ENCODE results near the gene PRPF6. TPM values are rescaled to one million over a fixed set of nuclear protein-coding genes. Genes with fewer than 3 reads are reported as not detected.

PRPF6 gene
- total RNA-seq, 1 donor from 2014 or later: 52.6 TPM

- no peak for DNase-seq (ENCODE audit: low read depth)
- TF ChIP-seq EZH2 (IDR thresholded peaks at IDR 0.05; ENCODE audit: insufficient read depth, low read length) (no peak), CTCF (IDR thresholded peaks at IDR 0.05; ENCODE audit: insufficient read depth, low read depth, low read length) (no peak)
- H3K27me3 Mint-ChIP-seq (ENCODE audit: low read depth, unreplicated experiment): no peaks in the 10 kb centered on the region
- H2AFZ ChIP-seq (ENCODE audit: low read depth, low read length): no peak overlapping the region
- peaks cover 33% of the 10 kb centered on the region for H3K36me3 ChIP-seq (ENCODE audit: insufficient read depth, low read length)
- H3K4me2 ChIP-seq (ENCODE audit: low read length): no peak overlapping the region
- peaks cover 3% of the 10 kb centered on the region for H3K4me1 Mint-ChIP-seq (ENCODE audit: low read depth, unreplicated experiment)
- H3K9me3 Mint-ChIP-seq (ENCODE audit: unreplicated experiment): no peaks in the 10 kb centered on the region
- no peaks in the 10 kb centered on the region for H3K4me1 ChIP-seq (ENCODE audit: insufficient read depth, low read length)
- no peak overlapping the region for H3K27ac ChIP-seq (ENCODE audit: low read depth, low read length)
- H3K36me3 Mint-ChIP-seq (ENCODE audit: low read depth, unreplicated experiment): peaks cover 29% of the 10 kb centered on the region
- H3K79me2 ChIP-seq (ENCODE audit: insufficient read depth, low read length): no peaks in the 10 kb centered on the region
- H3K9me3 ChIP-seq (ENCODE audit: insufficient read depth, low read depth, low read length): no peaks in the 10 kb centered on the region
- H3K27ac Mint-ChIP-seq (ENCODE audit: unreplicated experiment): no peak overlapping the region
- H3K4me3 Mint-ChIP-seq (ENCODE audit: unreplicated experiment): no peak overlapping the region
- no peak overlapping the region for H3K9ac ChIP-seq (ENCODE audit: low read length)
- FAIRE-seq: no peak
- H3K27me3 ChIP-seq (ENCODE audit: insufficient read depth, low read length): no peaks in the 10 kb centered on the region
- H3K4me3 ChIP-seq (ENCODE audit: insufficient read depth, low read depth, low read length): no peak overlapping the region
- peaks cover 38% of the 10 kb centered on the region for H4K20me1 ChIP-seq (ENCODE audit: insufficient read depth, low read length)
Measured at GRCh38 chr20:64021124-64021975, 40.4 kb downstream of the PRPF6 start.

- no peaks in the 10 kb centered on the region for H3K9me3 ChIP-seq (ENCODE audit: insufficient read depth, low read depth, low read length)
- no peaks in the 10 kb centered on the region for H3K4me1 ChIP-seq (ENCODE audit: insufficient read depth, low read length)
- H3K27me3 ChIP-seq (ENCODE audit: insufficient read depth, low read length): no peaks in the 10 kb centered on the region
- FAIRE-seq (no peak), DNase-seq (ENCODE audit: low read depth) (no peak)
- no peak overlapping the region for H3K27ac Mint-ChIP-seq (ENCODE audit: unreplicated experiment)
- H3K4me3 ChIP-seq (ENCODE audit: insufficient read depth, low read depth, low read length): no peak overlapping the region
- H3K9me3 Mint-ChIP-seq (ENCODE audit: unreplicated experiment): no peaks in the 10 kb centered on the region
- no peaks in the 10 kb centered on the region for H3K79me2 ChIP-seq (ENCODE audit: insufficient read depth, low read length)
- peaks cover 3% of the 10 kb centered on the region for H3K4me1 Mint-ChIP-seq (ENCODE audit: low read depth, unreplicated experiment)
- H3K36me3 ChIP-seq (ENCODE audit: insufficient read depth, low read length): peaks cover 26% of the 10 kb centered on the region
- H3K36me3 Mint-ChIP-seq (ENCODE audit: low read depth, unreplicated experiment): peaks cover 27% of the 10 kb centered on the region
- H3K9ac ChIP-seq (ENCODE audit: low read length): no peak overlapping the region
- no peak overlapping the region for H3K4me3 Mint-ChIP-seq (ENCODE audit: unreplicated experiment)
- H3K27me3 Mint-ChIP-seq (ENCODE audit: low read depth, unreplicated experiment): no peaks in the 10 kb centered on the region
- no peak overlapping the region for H3K4me2 ChIP-seq (ENCODE audit: low read length)
- no peak overlapping the region for H2AFZ ChIP-seq (ENCODE audit: low read depth, low read length)
- H3K27ac ChIP-seq (ENCODE audit: low read depth, low read length): no peak overlapping the region
- H4K20me1 ChIP-seq (ENCODE audit: insufficient read depth, low read length): peaks cover 38% of the 10 kb centered on the region
- no peak for TF ChIP-seq CTCF (IDR thresholded peaks at IDR 0.05; ENCODE audit: insufficient read depth, low read depth, low read length)
- no peak for TF ChIP-seq EZH2 (IDR thresholded peaks at IDR 0.05; ENCODE audit: insufficient read depth, low read length)
Measured at GRCh38 chr20:64022671-64023360, 41.9 kb downstream of the PRPF6 start.
